Kidney (tissue), 14 donors: ENCODE results near the gene ST3GAL6. TPM values are rescaled to one million over a fixed set of nuclear protein-coding genes. Genes with fewer than 3 reads are reported as not detected.

ENCODE experiments used
- DNase-seq, 5 donors: peaks; one replicate each; pipeline ENCODE4 v3.0.0-alpha.2; 2013 to 2020
- FAIRE-seq: peaks from 2 replicates; lab custom pipeline; 2012; peaks lifted over from hg19 to GRCh38; lab: Jason Lieb, UNC
- H3K27ac ChIP-seq, 2 donors: one replicate each; pipeline ENCODE4 v1.7.0; 2013; ENCODE audit warnings: low read depth in 2 of 2, low read length in 2 of 2, inconsistent platforms in 1 of 2
- H3K27me3 ChIP-seq: one replicate; pipeline ENCODE4 v1.7.1; 2013; ENCODE audit warnings: low read length, inconsistent platforms; ENCODE audit not compliant: control insufficient read depth, insufficient read depth
- H3K36me3 ChIP-seq, 3 donors: one replicate each; pipeline versions ENCODE4 v1.7.0 to v1.7.1; 2013; ENCODE audit warnings: low read length in 3 of 3, control low read depth in 1 of 3, inconsistent platforms in 1 of 3; ENCODE audit not compliant: insufficient read depth in 3 of 3, control insufficient read depth in 2 of 3
- H3K4me1 ChIP-seq, 3 donors: one replicate each; pipeline versions ENCODE4 v1.7.0 to v1.7.1; 2013; ENCODE audit warnings: low read length in 3 of 3, inconsistent platforms in 1 of 3, low read depth in 1 of 3; ENCODE audit not compliant: control insufficient read depth in 2 of 3, insufficient read depth in 2 of 3
- H3K4me3 ChIP-seq, 3 donors: one replicate each; pipeline versions ENCODE4 v1.7.0 to v1.8.1; 2013; ENCODE audit warnings: low read length in 3 of 3, control low read depth in 1 of 3, inconsistent platforms in 1 of 3
- H3K9ac ChIP-seq, 3 donors: one replicate each; pipeline versions ENCODE4 v1.7.0 to v1.7.1; 2013; ENCODE audit warnings: low read length in 3 of 3, control low read depth in 1 of 3, inconsistent platforms in 1 of 3
- H3K9me3 ChIP-seq, 3 donors: one replicate each; pipeline versions ENCODE4 v1.7.0 to v1.7.1; 2013; ENCODE audit warnings: low read length in 3 of 3, control low read depth in 1 of 3, inconsistent platforms in 1 of 3; ENCODE audit not compliant: control insufficient read depth in 2 of 3, insufficient read depth in 1 of 3
- CTCF ChIP-seq: IDR thresholded peaks from 3 replicates; pipeline ENCODE4 v1.5.1; 2012; ENCODE audit warnings: mild to moderate bottlenecking, moderate library complexity, borderline replicate concordance; ENCODE audit not compliant: insufficient read depth; ENCODE audit errors: extremely low read depth
- intact Hi-C: fragments of 100-400 bp; cut with DNase I; formaldehyde crosslinking; loops from one replicate; pipeline ENCODE4 v1.11.1; 2022
- polyA plus RNA-seq: library from polyadenylated mRNA; stranded (reverse); fragments of 350-450 nt; fragmentation: Illumina TruSeq; extraction: RNeasy Lipid Tissue Mini Kit (QIAGEN cat#74804); gene quantifications from one replicate; pipeline ENCODE4 v1.2.3, GENCODE V29; 2014; ENCODE audit warnings: low read depth, low replicate concordance; ENCODE audit not compliant: insufficient read depth
- total RNA-seq: library from RNA; stranded (reverse); fragmentation: NEBNext Ultra II Directional; extraction: Animal tissue kit (Norgen Biotek cat#: 25700); gene quantifications from one replicate; pipeline ENCODE4 v1.2.1, GENCODE V29; 2021
- donor health status: control.
- donor health status: control.
- donor health status: control.
- donor health status: control.
- donor health status: control.
- donor health status: DM: yes; HTN: yes; CAD: no.
- donor health status: Normal renal cell carcinoma (clear cell type).

ST3GAL6 gene
- total and polyA plus RNA-seq, 2 donors from 2014 or later = 10.7 to 20.8 TPM

GRCh38 chr3:98821063-98821462, 57.9 kb downstream of the ST3GAL6 start:
- Histone ChIP-seq H3K36me3 (no peaks in the 10 kb centered on the region), H3K4me1 (no peaks in the 10 kb centered on the region), H3K9ac (no peak overlapping the region), H3K27me3 (no peaks in the 10 kb centered on the region), H3K27ac (no peak overlapping the region), H3K4me3 (no peak overlapping the region), H3K9me3 (no peaks in the 10 kb centered on the region)
- no peak for TF ChIP-seq CTCF
- no peak for DNase-seq
- no peak for FAIRE-seq
- intact Hi-C loops = no loop called here

GRCh38 chr3:98823791-98824190, 60.7 kb downstream of the ST3GAL6 start:
- Histone ChIP-seq H3K9me3 (no peaks in the 10 kb centered on the region), H3K27ac (no peak overlapping the region), H3K9ac (no peak overlapping the region), H3K4me3 (no peak overlapping the region), H3K36me3 (no peaks in the 10 kb centered on the region), H3K27me3 (no peaks in the 10 kb centered on the region), H3K4me1 (no peaks in the 10 kb centered on the region)
- DNase-seq (no peak), FAIRE-seq (no peak)
- TF ChIP-seq CTCF = no peak
- intact Hi-C loops = no loop called here

- no peak for TF ChIP-seq CTCF
- FAIRE-seq (no peak), DNase-seq (no peak)
- H3K4me1 ChIP-seq = no peaks in the 10 kb centered on the region
- H3K4me3 ChIP-seq = no peak overlapping the region
- no peaks in the 10 kb centered on the region for H3K9me3 ChIP-seq
- H3K27ac ChIP-seq = no peak overlapping the region
- no peaks in the 10 kb centered on the region for H3K27me3 ChIP-seq
- H3K36me3 ChIP-seq = no peaks in the 10 kb centered on the region
- no peak overlapping the region for H3K9ac ChIP-seq
- intact Hi-C loops = no loop called here
Observed at GRCh38 chr3:98824256-98824655, 61.1 kb downstream of the ST3GAL6 start.

GRCh38 chr3:98826126-98826525, 63.0 kb downstream of the ST3GAL6 start:
- H3K9me3 ChIP-seq = no peaks in the 10 kb centered on the region
- H3K27me3 ChIP-seq = no peaks in the 10 kb centered on the region
- H3K36me3 ChIP-seq = no peaks in the 10 kb centered on the region
- no peak overlapping the region for H3K4me3 ChIP-seq
- no peak for TF ChIP-seq CTCF
- no peak overlapping the region for H3K9ac ChIP-seq
- no peak overlapping the region for H3K27ac ChIP-seq
- intact Hi-C loops = no loop called here
- no peak for DNase-seq
- no peaks in the 10 kb centered on the region for H3K4me1 ChIP-seq
- no peak for FAIRE-seq
